Testis (tissue), 2 donors: ENCODE measurements around the gene KCNMB4.

Experiments
- CTCF ChIP-seq, 3 experiments: fragments of 450-650 bp in 2 of 3; fragments of 200-600 bp in 1 of 3; sonication (generic) in 1 of 3; IDR thresholded peaks; one replicate each; pipeline ENCODE4 v1.5.1; 2016 to 2019; ENCODE audit warnings: antibody characterized with exemption in 3 of 3, mild to moderate bottlenecking in 2 of 3, moderate library complexity in 1 of 3
- POLR2A ChIP-seq: fragments of 450-650 bp; IDR thresholded peaks from one replicate; pipeline ENCODE4 v1.6.1; 2017; ENCODE audit warnings: antibody characterized with exemption, mild to moderate bottlenecking, moderate library complexity

- no peak for TF ChIP-seq CTCF (IDR thresholded peaks at IDR 0.05)
- TF ChIP-seq POLR2A, result no peak
Observed at GRCh38 chr12:70383484-70383883, 17.4 kb downstream of the KCNMB4 start.
